WTC11 (cell line): Measurements from ENCODE around the gene NAA25. TPM values are rescaled to one million over a fixed set of nuclear protein-coding genes. Genes with fewer than 3 reads are reported as not detected.

Source experiments
- ATAC-seq: fragments of 200-7000 bp; cut with Tn5 transposase; 2 replicates; pipeline ENCODE4 v1.10.0; 2021; ENCODE audit warnings: mild to moderate bottlenecking, moderate library complexity
- CTCF ChIA-PET: fragments of 300-600 bp; sonication (Branson Sonifier 250); formaldehyde crosslinking; loops from one replicate; lab custom pipeline; 2021; ENCODE audit warnings: antibody characterized with exemption; lab: Charles Lee
- POLR2A ChIA-PET: fragments of 350-600 bp; sonication (Branson Sonifier 250); formaldehyde crosslinking; loops from one replicate; lab custom pipeline; 2021; ENCODE audit warnings: antibody characterized with exemption; lab: Charles Lee
- DNase-seq: peaks from one replicate; pipeline ENCODE4 v3.0.0; 2021; ENCODE audit warnings: low spot score
- H3K27ac Mint-ChIP-seq: 2 replicates; pipeline ENCODE4 v1.8.0; 2021; ENCODE audit warnings: mixed read lengths
- H3K27me3 Mint-ChIP-seq: 2 replicates; pipeline ENCODE4 v1.8.0; 2021; ENCODE audit warnings: low read depth, mild to moderate bottlenecking, moderate library complexity, mixed read lengths
- H3K36me3 Mint-ChIP-seq: 2 replicates; pipeline ENCODE4 v1.8.0; 2021; ENCODE audit warnings: mixed read lengths
- H3K4me1 Mint-ChIP-seq: 2 replicates; pipeline ENCODE4 v1.8.0; 2022; ENCODE audit warnings: mixed read lengths
- H3K4me3 Mint-ChIP-seq: 2 replicates; pipeline ENCODE4 v1.8.0; 2021; ENCODE audit warnings: mild to moderate bottlenecking, moderate library complexity, mixed read lengths
- H3K9me3 Mint-ChIP-seq: 2 replicates; pipeline ENCODE4 v1.8.0; 2021; ENCODE audit warnings: mixed read lengths
- ATF1 ChIP-seq: sonication (generic); formaldehyde crosslinking; IDR thresholded peaks from 2 replicates; pipeline ENCODE4 v1.8.1; 2023; ENCODE audit warnings: mild to moderate bottlenecking, moderate library complexity, missing genetic modification reagents
- CBFB ChIP-seq: sonication (generic); formaldehyde crosslinking; IDR thresholded peaks from 2 replicates; pipeline ENCODE4 v1.8.1; 2022; ENCODE audit warnings: mild to moderate bottlenecking, low read depth, missing genetic modification reagents
- ELF4 ChIP-seq: sonication (generic); formaldehyde crosslinking; IDR thresholded peaks from 2 replicates; pipeline ENCODE4 v1.8.1; 2022; ENCODE audit warnings: low read depth, mild to moderate bottlenecking, moderate library complexity, missing genetic modification reagents
- ETV6 ChIP-seq: sonication (generic); formaldehyde crosslinking; IDR thresholded peaks from 2 replicates; pipeline ENCODE4 v1.8.1; 2022; ENCODE audit warnings: mild to moderate bottlenecking, missing genetic modification reagents
- GABPB1 ChIP-seq: sonication (generic); formaldehyde crosslinking; IDR thresholded peaks from 2 replicates; pipeline ENCODE4 v1.8.1; 2023; ENCODE audit warnings: mild to moderate bottlenecking, missing genetic modification reagents
- GTF2I ChIP-seq: fragments of 250-450 bp; sonication (Bioruptor Pico); conservative IDR thresholded peaks from 2 replicates; pipeline ENCODE4 v1.4.0; 2021; ENCODE audit warnings: mild to moderate bottlenecking
- IRF2 ChIP-seq: sonication (generic); formaldehyde crosslinking; IDR thresholded peaks from 2 replicates; pipeline ENCODE4 v1.8.0; 2022; ENCODE audit warnings: low read depth, missing genetic modification reagents, borderline replicate concordance
- JUN ChIP-seq: sonication (generic); formaldehyde crosslinking; IDR thresholded peaks from 2 replicates; pipeline ENCODE4 v1.8.0; 2023; ENCODE audit warnings: mild to moderate bottlenecking, missing genetic modification reagents
- MXD4 ChIP-seq: fragments of 250-450 bp; sonication (Bioruptor Pico); IDR thresholded peaks from 2 replicates; pipeline ENCODE4 v1.8.0; 2021; ENCODE audit warnings: mild to moderate bottlenecking, moderate library complexity, borderline replicate concordance
- NFATC4 ChIP-seq: fragments of 250-450 bp; sonication (Bioruptor Pico); IDR thresholded peaks from 2 replicates; pipeline ENCODE4 v1.9.0; 2021; ENCODE audit warnings: mild to moderate bottlenecking
- NFYB ChIP-seq: sonication (generic); formaldehyde crosslinking; conservative IDR thresholded peaks from 2 replicates; pipeline ENCODE4 v1.8.0; 2022; ENCODE audit warnings: low read depth, missing genetic modification reagents
- NR2C2 ChIP-seq: sonication (generic); formaldehyde crosslinking; IDR thresholded peaks from 2 replicates; pipeline ENCODE4 v1.8.0; 2022; ENCODE audit warnings: mild to moderate bottlenecking, missing genetic modification reagents
- RORB ChIP-seq: fragments of 250-450 bp; sonication (Bioruptor Pico); IDR thresholded peaks from 2 replicates; pipeline ENCODE4 v1.9.0; 2021; ENCODE audit warnings: mild to moderate bottlenecking
- SMAD4 ChIP-seq: sonication (generic); formaldehyde crosslinking; IDR thresholded peaks from 2 replicates; pipeline ENCODE4 v1.8.0; 2022; ENCODE audit warnings: mild to moderate bottlenecking, missing genetic modification reagents
- SOX15 ChIP-seq: fragments of 250-450 bp; sonication (Bioruptor Pico); IDR thresholded peaks from 2 replicates; pipeline ENCODE4 v1.9.0; 2021; ENCODE audit warnings: mild to moderate bottlenecking
- SP1 ChIP-seq: sonication (generic); formaldehyde crosslinking; conservative IDR thresholded peaks from 2 replicates; pipeline ENCODE4 v1.8.1; 2022; ENCODE audit warnings: missing genetic modification reagents
- TEAD4 ChIP-seq: sonication (generic); formaldehyde crosslinking; IDR thresholded peaks from 2 replicates; pipeline ENCODE4 v1.8.0; 2022; ENCODE audit warnings: mild to moderate bottlenecking, missing genetic modification reagents
- TP53 ChIP-seq: sonication (generic); formaldehyde crosslinking; IDR thresholded peaks from 2 replicates; pipeline ENCODE4 v1.8.1; 2023; ENCODE audit warnings: mild to moderate bottlenecking, missing genetic modification reagents
- ZBTB21 ChIP-seq: sonication (generic); formaldehyde crosslinking; IDR thresholded peaks from 2 replicates; pipeline ENCODE4 v1.8.1; 2023; ENCODE audit warnings: mild to moderate bottlenecking, missing genetic modification reagents, borderline replicate concordance
- ZNF219 ChIP-seq: sonication (generic); formaldehyde crosslinking; IDR thresholded peaks from 2 replicates; pipeline ENCODE4 v1.8.0; 2023; ENCODE audit warnings: missing genetic modification reagents, mild to moderate bottlenecking, borderline replicate concordance
- ZNF232 ChIP-seq: sonication (generic); formaldehyde crosslinking; IDR thresholded peaks from 2 replicates; pipeline ENCODE4 v1.8.0; 2022; ENCODE audit warnings: mild to moderate bottlenecking, missing genetic modification reagents
- total RNA-seq: library from RNA; stranded (reverse); gene quantifications from 3 replicates; pipeline ENCODE4 v1.2.3, GENCODE V29; 2021
- TF ChIP-seq, protein P1 (sequence below): fragments of 250-450 bp; sonication (Bioruptor Pico); IDR thresholded peaks from 2 replicates; pipeline ENCODE4 v2.1.2; 2022; ENCODE audit warnings: mild to moderate bottlenecking, moderate library complexity
- TF ChIP-seq, protein P2 (sequence below): sonication (generic); formaldehyde crosslinking; IDR thresholded peaks from 2 replicates; pipeline ENCODE4 v1.8.0; 2022; ENCODE audit warnings: missing genetic modification reagents
- TF ChIP-seq, protein P3 (sequence below): fragments of 250-450 bp; sonication (Bioruptor Pico); IDR thresholded peaks from 2 replicates; pipeline ENCODE4 v1.9.0; 2021; ENCODE audit warnings: mild to moderate bottlenecking
- TF ChIP-seq, protein P4 (sequence below): sonication (generic); formaldehyde crosslinking; IDR thresholded peaks from 2 replicates; pipeline ENCODE4 v1.8.1; 2023; ENCODE audit warnings: mild to moderate bottlenecking, missing genetic modification reagents, moderate library complexity
- TF ChIP-seq, protein P5 (sequence below): sonication (generic); formaldehyde crosslinking; IDR thresholded peaks from 2 replicates; pipeline ENCODE4 v1.8.1; 2022; ENCODE audit warnings: missing genetic modification reagents, borderline replicate concordance
- TF ChIP-seq, protein P6 (sequence below): sonication (generic); formaldehyde crosslinking; IDR thresholded peaks from 2 replicates; pipeline ENCODE4 v1.8.1; 2022; ENCODE audit warnings: mild to moderate bottlenecking, missing genetic modification reagents, moderate library complexity, borderline replicate concordance

Gene NAA25
- total RNA-seq, 1 experiment from 2014 or later = 47.5 TPM

DNA sequence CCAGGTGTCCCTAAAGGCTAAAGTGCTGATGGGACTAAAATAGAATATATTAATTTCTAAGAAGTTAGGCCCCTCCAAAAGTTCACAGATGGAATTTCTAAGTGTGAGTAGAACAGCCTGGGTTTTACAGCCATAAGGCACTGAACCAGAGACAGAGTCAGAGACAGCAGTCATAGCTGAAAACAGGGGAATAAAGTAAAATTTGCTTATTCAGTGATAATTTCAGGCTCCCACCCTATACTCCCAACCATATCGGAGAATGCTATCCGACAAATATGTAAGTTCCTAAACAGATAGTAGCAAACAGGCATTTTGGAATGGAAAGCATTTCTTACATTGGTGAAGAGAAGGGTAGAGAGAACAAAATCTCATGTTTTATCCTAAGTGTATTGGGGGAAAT lies 45.3 kb downstream of the NAA25 start (continued):
- TF ChIP-seq, protein P1, sequence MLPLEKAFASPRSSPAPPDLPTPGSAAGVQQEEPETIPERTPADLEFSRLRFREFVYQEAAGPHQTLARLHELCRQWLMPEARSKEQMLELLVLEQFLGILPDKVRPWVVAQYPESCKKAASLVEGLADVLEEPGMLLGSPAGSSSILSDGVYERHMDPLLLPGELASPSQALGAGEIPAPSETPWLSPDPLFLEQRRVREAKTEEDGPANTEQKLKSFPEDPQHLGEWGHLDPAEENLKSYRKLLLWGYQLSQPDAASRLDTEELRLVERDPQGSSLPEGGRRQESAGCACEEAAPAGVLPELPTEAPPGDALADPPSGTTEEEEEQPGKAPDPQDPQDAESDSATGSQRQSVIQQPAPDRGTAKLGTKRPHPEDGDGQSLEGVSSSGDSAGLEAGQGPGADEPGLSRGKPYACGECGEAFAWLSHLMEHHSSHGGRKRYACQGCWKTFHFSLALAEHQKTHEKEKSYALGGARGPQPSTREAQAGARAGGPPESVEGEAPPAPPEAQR (CRISPR knock-in tag) = no peak
- TF ChIP-seq ELF4 (CRISPR knock-in tag) = no peak
- TF ChIP-seq NFATC4 (CRISPR knock-in tag) = no peak
- TF ChIP-seq GABPB1 = no peak
- TF ChIP-seq NFYB (CRISPR knock-in tag) = no peak
- TF ChIP-seq ZNF232 = no peak
- TF ChIP-seq ZBTB21 (CRISPR knock-in tag) = no peak
- no peak for TF ChIP-seq ZNF219 (CRISPR knock-in tag)
- TF ChIP-seq, protein P2, sequence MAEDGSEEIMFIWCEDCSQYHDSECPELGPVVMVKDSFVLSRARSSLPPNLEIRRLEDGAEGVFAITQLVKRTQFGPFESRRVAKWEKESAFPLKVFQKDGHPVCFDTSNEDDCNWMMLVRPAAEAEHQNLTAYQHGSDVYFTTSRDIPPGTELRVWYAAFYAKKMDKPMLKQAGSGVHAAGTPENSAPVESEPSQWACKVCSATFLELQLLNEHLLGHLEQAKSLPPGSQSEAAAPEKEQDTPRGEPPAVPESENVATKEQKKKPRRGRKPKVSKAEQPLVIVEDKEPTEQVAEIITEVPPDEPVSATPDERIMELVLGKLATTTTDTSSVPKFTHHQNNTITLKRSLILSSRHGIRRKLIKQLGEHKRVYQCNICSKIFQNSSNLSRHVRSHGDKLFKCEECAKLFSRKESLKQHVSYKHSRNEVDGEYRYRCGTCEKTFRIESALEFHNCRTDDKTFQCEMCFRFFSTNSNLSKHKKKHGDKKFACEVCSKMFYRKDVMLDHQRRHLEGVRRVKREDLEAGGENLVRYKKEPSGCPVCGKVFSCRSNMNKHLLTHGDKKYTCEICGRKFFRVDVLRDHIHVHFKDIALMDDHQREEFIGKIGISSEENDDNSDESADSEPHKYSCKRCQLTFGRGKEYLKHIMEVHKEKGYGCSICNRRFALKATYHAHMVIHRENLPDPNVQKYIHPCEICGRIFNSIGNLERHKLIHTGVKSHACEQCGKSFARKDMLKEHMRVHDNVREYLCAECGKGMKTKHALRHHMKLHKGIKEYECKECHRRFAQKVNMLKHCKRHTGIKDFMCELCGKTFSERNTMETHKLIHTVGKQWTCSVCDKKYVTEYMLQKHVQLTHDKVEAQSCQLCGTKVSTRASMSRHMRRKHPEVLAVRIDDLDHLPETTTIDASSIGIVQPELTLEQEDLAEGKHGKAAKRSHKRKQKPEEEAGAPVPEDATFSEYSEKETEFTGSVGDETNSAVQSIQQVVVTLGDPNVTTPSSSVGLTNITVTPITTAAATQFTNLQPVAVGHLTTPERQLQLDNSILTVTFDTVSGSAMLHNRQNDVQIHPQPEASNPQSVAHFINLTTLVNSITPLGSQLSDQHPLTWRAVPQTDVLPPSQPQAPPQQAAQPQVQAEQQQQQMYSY (CRISPR knock-in tag) = no peak
- TF ChIP-seq, protein P3, sequence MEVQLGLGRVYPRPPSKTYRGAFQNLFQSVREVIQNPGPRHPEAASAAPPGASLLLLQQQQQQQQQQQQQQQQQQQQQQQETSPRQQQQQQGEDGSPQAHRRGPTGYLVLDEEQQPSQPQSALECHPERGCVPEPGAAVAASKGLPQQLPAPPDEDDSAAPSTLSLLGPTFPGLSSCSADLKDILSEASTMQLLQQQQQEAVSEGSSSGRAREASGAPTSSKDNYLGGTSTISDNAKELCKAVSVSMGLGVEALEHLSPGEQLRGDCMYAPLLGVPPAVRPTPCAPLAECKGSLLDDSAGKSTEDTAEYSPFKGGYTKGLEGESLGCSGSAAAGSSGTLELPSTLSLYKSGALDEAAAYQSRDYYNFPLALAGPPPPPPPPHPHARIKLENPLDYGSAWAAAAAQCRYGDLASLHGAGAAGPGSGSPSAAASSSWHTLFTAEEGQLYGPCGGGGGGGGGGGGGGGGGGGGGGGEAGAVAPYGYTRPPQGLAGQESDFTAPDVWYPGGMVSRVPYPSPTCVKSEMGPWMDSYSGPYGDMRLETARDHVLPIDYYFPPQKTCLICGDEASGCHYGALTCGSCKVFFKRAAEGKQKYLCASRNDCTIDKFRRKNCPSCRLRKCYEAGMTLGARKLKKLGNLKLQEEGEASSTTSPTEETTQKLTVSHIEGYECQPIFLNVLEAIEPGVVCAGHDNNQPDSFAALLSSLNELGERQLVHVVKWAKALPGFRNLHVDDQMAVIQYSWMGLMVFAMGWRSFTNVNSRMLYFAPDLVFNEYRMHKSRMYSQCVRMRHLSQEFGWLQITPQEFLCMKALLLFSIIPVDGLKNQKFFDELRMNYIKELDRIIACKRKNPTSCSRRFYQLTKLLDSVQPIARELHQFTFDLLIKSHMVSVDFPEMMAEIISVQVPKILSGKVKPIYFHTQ (CRISPR knock-in tag) = no peak
- no peak for TF ChIP-seq SMAD4
- no peak for TF ChIP-seq TP53 (CRISPR knock-in tag)
- TF ChIP-seq GTF2I (CRISPR knock-in tag) = no peak
- TF ChIP-seq CBFB (CRISPR knock-in tag) = no peak

DNA sequence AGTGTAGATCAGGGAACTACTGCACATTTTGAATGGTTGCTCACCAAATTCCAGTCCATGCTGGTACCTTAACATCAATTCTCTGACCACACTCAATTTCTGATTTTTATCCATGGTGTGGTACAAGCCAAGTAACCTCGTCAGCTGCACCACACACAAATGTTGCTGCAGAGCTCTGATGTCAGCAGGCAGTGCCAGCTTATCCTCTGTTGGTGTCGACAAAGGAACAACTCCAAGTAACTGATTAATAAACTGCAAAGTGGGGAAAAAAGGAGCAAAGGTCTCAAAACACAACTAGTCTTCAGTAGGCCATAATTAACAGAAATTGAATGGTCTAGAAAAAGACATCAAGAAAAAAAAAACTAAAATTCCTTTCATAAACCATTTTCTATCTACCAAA lies 47.4 kb downstream of the NAA25 start:
- H3K27ac Mint-ChIP-seq = no peak overlapping the region
- ChIA-PET POLR2A (no interaction called here), CTCF (no interaction called here)
- no peaks in the 10 kb centered on the region for H3K9me3 Mint-ChIP-seq
- ATAC-seq = no peak
- no peaks in the 10 kb centered on the region for H3K27me3 Mint-ChIP-seq
- H3K4me3 Mint-ChIP-seq = no peak overlapping the region
- peaks cover 53% of the 10 kb centered on the region for H3K36me3 Mint-ChIP-seq
- H3K4me1 Mint-ChIP-seq = no peaks in the 10 kb centered on the region
- TF ChIP-seq, protein P4, sequence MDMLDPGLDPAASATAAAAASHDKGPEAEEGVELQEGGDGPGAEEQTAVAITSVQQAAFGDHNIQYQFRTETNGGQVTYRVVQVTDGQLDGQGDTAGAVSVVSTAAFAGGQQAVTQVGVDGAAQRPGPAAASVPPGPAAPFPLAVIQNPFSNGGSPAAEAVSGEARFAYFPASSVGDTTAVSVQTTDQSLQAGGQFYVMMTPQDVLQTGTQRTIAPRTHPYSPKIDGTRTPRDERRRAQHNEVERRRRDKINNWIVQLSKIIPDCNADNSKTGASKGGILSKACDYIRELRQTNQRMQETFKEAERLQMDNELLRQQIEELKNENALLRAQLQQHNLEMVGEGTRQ (CRISPR knock-in tag) = no peak
- TF ChIP-seq GABPB1 (no peak), NR2C2 (no peak), TP53 (CRISPR knock-in tag) (no peak), SOX15 (CRISPR knock-in tag) (no peak), ETV6 (CRISPR knock-in tag) (no peak), RORB (CRISPR knock-in tag) (no peak), MXD4 (CRISPR knock-in tag) (no peak), SP1 (CRISPR knock-in tag) (no peak), ATF1 (CRISPR knock-in tag) (no peak), GTF2I (CRISPR knock-in tag) (no peak), JUN (no peak), TEAD4 (CRISPR knock-in tag) (no peak), ZBTB21 (CRISPR knock-in tag) (no peak), IRF2 (no peak)
- TF ChIP-seq, protein P5, sequence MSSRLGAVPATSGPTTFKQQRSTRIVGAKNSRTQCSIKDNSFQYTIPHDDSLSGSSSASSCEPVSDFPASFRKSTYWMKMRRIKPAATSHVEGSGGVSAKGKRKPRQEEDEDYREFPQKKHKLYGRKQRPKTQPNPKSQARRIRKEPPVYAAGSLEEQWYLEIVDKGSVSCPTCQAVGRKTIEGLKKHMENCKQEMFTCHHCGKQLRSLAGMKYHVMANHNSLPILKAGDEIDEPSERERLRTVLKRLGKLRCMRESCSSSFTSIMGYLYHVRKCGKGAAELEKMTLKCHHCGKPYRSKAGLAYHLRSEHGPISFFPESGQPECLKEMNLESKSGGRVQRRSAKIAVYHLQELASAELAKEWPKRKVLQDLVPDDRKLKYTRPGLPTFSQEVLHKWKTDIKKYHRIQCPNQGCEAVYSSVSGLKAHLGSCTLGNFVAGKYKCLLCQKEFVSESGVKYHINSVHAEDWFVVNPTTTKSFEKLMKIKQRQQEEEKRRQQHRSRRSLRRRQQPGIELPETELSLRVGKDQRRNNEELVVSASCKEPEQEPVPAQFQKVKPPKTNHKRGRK (CRISPR knock-in tag) = no peak
- TF ChIP-seq, protein P6, sequence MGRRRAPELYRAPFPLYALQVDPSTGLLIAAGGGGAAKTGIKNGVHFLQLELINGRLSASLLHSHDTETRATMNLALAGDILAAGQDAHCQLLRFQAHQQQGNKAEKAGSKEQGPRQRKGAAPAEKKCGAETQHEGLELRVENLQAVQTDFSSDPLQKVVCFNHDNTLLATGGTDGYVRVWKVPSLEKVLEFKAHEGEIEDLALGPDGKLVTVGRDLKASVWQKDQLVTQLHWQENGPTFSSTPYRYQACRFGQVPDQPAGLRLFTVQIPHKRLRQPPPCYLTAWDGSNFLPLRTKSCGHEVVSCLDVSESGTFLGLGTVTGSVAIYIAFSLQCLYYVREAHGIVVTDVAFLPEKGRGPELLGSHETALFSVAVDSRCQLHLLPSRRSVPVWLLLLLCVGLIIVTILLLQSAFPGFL (CRISPR knock-in tag) = no peak
- DNase-seq = no peak
